ENCODE data around the gene CYP3A4. TPM values are rescaled to one million over a fixed set of nuclear protein-coding genes. Genes with fewer than 3 reads are reported as not detected.

Gene CYP3A4
- total and polyA plus RNA-seq, 2 of the 8 experiments (the other 6 are each of a cell fraction or from before 2014, with no cell fraction given) = not detected

DNA sequence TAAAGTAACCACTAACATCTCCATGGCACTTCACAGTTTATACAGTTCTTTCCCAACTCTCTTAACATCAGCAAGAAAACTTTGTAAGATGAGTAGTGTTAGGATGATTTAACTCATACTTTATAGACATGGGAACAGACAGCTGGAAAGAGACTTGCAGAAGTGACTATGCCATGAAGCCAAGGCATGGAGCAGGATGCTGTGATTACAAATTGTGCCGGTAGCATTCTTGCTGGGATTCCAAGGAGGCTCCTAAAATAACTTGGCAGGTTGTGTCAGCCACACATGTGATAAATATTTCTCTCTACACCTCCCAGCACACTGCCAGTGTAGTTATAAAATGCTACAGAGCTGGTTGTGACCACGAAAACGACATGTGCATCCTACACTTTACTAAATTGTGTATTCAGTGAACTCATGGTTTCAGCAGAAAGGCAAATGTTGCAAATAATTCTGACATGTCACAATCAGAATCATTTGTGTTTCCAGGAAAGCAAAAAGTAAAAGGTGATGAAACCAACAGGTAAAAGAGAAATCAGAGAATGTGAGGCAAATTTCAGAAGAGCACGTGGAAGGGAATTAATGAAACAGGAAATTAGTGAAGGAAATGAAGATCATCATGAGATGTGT is 5.6 kb upstream of the CYP3A4 start:
- Histone ChIP-seq H2BK5ac (ENCODE audit: low read depth, low read length) (no peak overlapping the region), H2AFZ (ENCODE audit: low read length) (no peak overlapping the region), H3K79me2 (ENCODE audit: control insufficient read depth in 1 of 2, insufficient read depth in 2 of 2, low read length in 2 of 2) (no peaks in the 10 kb centered on the region), H4K8ac (ENCODE audit: extremely low read depth, insufficient read depth, low read length) (no peak overlapping the region), H3K23ac (ENCODE audit: insufficient read length) (no peak overlapping the region), H2AK5ac (ENCODE audit: low read depth, low read length) (no peak overlapping the region), H3K4me1 (replicated peaks in 1 of 4; ENCODE audit: control insufficient read depth in 3 of 4, insufficient read depth in 4 of 4, low read length in 3 of 4) (no peaks in the 10 kb centered on the region), H3K9ac (replicated peaks in 1 of 4; ENCODE audit: extremely low read depth in 1 of 4, low read depth in 3 of 4, low read length in 3 of 4) (no peak overlapping the region), H3K18ac (ENCODE audit: extremely low read depth, low read length) (no peak overlapping the region), H4K91ac (replicated peaks; ENCODE audit: insufficient read length, low read length) (no peak overlapping the region), H3K4ac (replicated peaks; ENCODE audit: insufficient read length, low read depth, low read length) (no peak overlapping the region), H3K36me3 (ENCODE audit: control insufficient read depth in 2 of 4, insufficient read depth in 4 of 4, low read length in 3 of 4) (no peaks in the 10 kb centered on the region), H3K4me2 (ENCODE audit: insufficient read depth in 1 of 2, low read depth in 2 of 2, low read length in 2 of 2) (no peak overlapping the region), H2BK20ac (ENCODE audit: low read length) (no peak overlapping the region), H3K27me3 (replicated peaks in 1 of 4; ENCODE audit: control insufficient read depth in 3 of 4, extremely low read depth in 1 of 4, insufficient read depth in 3 of 4, low read length in 3 of 4) (no peaks in the 10 kb centered on the region), H3K9me3 (ENCODE audit: insufficient read depth in 2 of 2, low read depth in 1 of 2, low read length in 1 of 2) (no peaks in the 10 kb centered on the region), H3K56ac (replicated peaks; ENCODE audit: insufficient read length, low read depth, low read length) (no peak overlapping the region), H3K14ac (ENCODE audit: insufficient read length) (no peak overlapping the region), H4K5ac (ENCODE audit: insufficient read length, low read depth, low read length) (no peak overlapping the region), H3K4me3 (ENCODE audit: extremely low read depth in 1 of 4, insufficient read depth in 2 of 4, low read depth in 3 of 4, low read length in 4 of 4) (no peak overlapping the region), H3K27ac (ENCODE audit: low read depth, low read length) (no peak overlapping the region), H2BK15ac (ENCODE audit: low read length) (no peak overlapping the region), H2BK12ac (ENCODE audit: low read depth, low read length) (no peak overlapping the region), H3K79me1 (ENCODE audit: low read depth, low read length) (no peaks in the 10 kb centered on the region), H2BK120ac (replicated peaks; ENCODE audit: low read depth, low read length) (no peak overlapping the region), H3K23me2 (ENCODE audit: low read depth, low read length) (no peaks in the 10 kb centered on the region), H4K20me1 (replicated peaks in 1 of 2; ENCODE audit: control insufficient read depth in 1 of 2, insufficient read depth in 2 of 2, low read length in 2 of 2) (no peaks in the 10 kb centered on the region)
- ChIA-PET POLR2A (ENCODE audit: partially characterized antibody) (no interaction called here), CTCF (ENCODE audit: partially characterized antibody) (no interaction called here)
- no peak for DNase-seq (ENCODE audit: low read depth in 1 of 2, low spot score in 2 of 2)
- TF ChIP-seq CHD1 (IDR thresholded peaks at IDR 0.05; ENCODE audit: low read depth, low read length) = no peak
- TF ChIP-seq YY1 (IDR thresholded peaks at IDR 0.05; ENCODE audit: low read depth, low read length) = no peak
- no peak for TF ChIP-seq JUN (IDR thresholded peaks at IDR 0.05; ENCODE audit: low read depth, low read length)
- no peak for TF ChIP-seq TBP (IDR thresholded peaks at IDR 0.05; ENCODE audit: low read depth, low read length)
- no peak for TF ChIP-seq POLR2A (IDR thresholded peaks at IDR 0.05; ENCODE audit: control extremely low read depth in 1 of 2, low read depth in 2 of 2, low read length in 2 of 2)
- no peak for TF ChIP-seq EGR1 (IDR thresholded peaks at IDR 0.05; ENCODE audit: borderline replicate concordance, low read depth, low read length)
- TF ChIP-seq KDM4A (IDR thresholded peaks at IDR 0.05; ENCODE audit: low read depth, low read length, severe bottlenecking) = no peak
- no peak for TF ChIP-seq TAF7 (optimal IDR thresholded peaks at IDR 0.05; ENCODE audit: borderline replicate concordance, low read depth, low read length)
- FAIRE-seq = no peak
- WGBS, 2 experiments (ENCODE audit: extremely low coverage in 1 of 2, insufficient coverage in 1 of 2, insufficient read length in 1 of 2, insufficient replicate concordance in 2 of 2, low coverage in 1 of 2, low lambda C conversion rate in 2 of 2, missing lambda C conversion rate in 1 of 2) = 88% methylated on average over 4 of the region's 4 CpGs; no CpG with 5 or more reads in 1 of the 2 experiments
